Esophagus mucosa (tissue), 1 donor: Measurements from ENCODE around the gene RPUSD1. TPM values are rescaled to one million over a fixed set of nuclear protein-coding genes. Genes with fewer than 3 reads are reported as not detected.
"Not testable (repeated sequence)": the region's sequence is repeated elsewhere in the genome, so short reads cannot be mapped to it uniquely, and the experiment has no call there.

Experiments
- ATAC-seq: fragments of 200-7000 bp; cut with Tn5 transposase; one replicate; pipeline ENCODE4 v1.9.1; 2020
- total RNA-seq: library from RNA; stranded (reverse); gene quantifications from one replicate; pipeline ENCODE4 v1.2.4, GENCODE V29; 2023
- donor health status: DM: yes; HTN: yes; CAD: no.

Gene RPUSD1
- total RNA-seq, 1 donor from 2014 or later: 14.4 TPM

GRCh38 chr16:742894-743293 is 45.3 kb downstream of the RPUSD1 start:
- ATAC-seq: not testable (repeated sequence)

GRCh38 chr16:741986-742629 is 46.1 kb downstream of the RPUSD1 start:
- ATAC-seq: no peak

- ATAC-seq: peak; percentile 88
These were observed 47.2 kb downstream of the RPUSD1 start, which contains the start of gene CIAO3 for GRCh38 chr16:740764-741505. Gene CIAO3, minus strand, starts transcription at chr16:740997. Its CDS starts 12 bp downstream, at chr16:740985.

GRCh38 chr16:740459-740763 is 47.8 kb downstream of the RPUSD1 start:
- ATAC-seq: peak; percentile 39

GRCh38 chr16:739560-740458 is 48.4 kb downstream of the RPUSD1 start:
- ATAC-seq: peak; percentile 3

- no peak for ATAC-seq
These were observed 51.2 kb downstream of the RPUSD1 start for GRCh38 chr16:736936-737481.

GRCh38 chr16:735982-736453 is 52.2 kb downstream of the RPUSD1 start:
- no peak for ATAC-seq

- ATAC-seq: no peak
These were observed 53.0 kb downstream of the RPUSD1 start for GRCh38 chr16:734981-735881.

Other genes starting within 250 kb of the RPUSD1 start
- not detected for gene PRR35, start 228.0 kb downstream of the RPUSD1 start, total RNA-seq
- gene NHLRC4, start 221.4 kb downstream of the RPUSD1 start, total RNA-seq: 0.12 TPM
- gene PIGQ, start 218.4 kb downstream of the RPUSD1 start, total RNA-seq: 21.0 TPM
- gene RAB40C, start 198.3 kb downstream of the RPUSD1 start, total RNA-seq: 15.5 TPM
- 0.08 TPM for gene WFIKKN1, start 157.4 kb downstream of the RPUSD1 start, total RNA-seq
- 40.2 TPM for gene METTL26, start 152.1 kb downstream of the RPUSD1 start, total RNA-seq
- gene MCRIP2, start 146.6 kb downstream of the RPUSD1 start, total RNA-seq: 20.3 TPM
- gene WDR90, start 139.0 kb downstream of the RPUSD1 start, total RNA-seq: 17.9 TPM
- 58.7 TPM for gene RHOT2, start 120.2 kb downstream of the RPUSD1 start, total RNA-seq
- gene RHBDL1, start 112.7 kb downstream of the RPUSD1 start, total RNA-seq: 1.0 TPM
- 87.5 TPM for gene STUB1, start 108.0 kb downstream of the RPUSD1 start, total RNA-seq
- gene JMJD8, start 104.0 kb downstream of the RPUSD1 start, total RNA-seq: 31.7 TPM
- 7.4 TPM for gene WDR24, start 98.0 kb downstream of the RPUSD1 start, total RNA-seq
- gene FBXL16, start 82.6 kb downstream of the RPUSD1 start, total RNA-seq: 15.1 TPM
- 9.6 TPM for gene METRN, start 73.3 kb downstream of the RPUSD1 start, total RNA-seq
- gene ANTKMT, start 67.2 kb downstream of the RPUSD1 start, total RNA-seq: 24.1 TPM
- 0.40 TPM for gene CCDC78, start 61.9 kb downstream of the RPUSD1 start, total RNA-seq
- 2.7 TPM for gene HAGHL, start 61.3 kb downstream of the RPUSD1 start, total RNA-seq
- 18.1 TPM for gene CIAO3, start 47.4 kb downstream of the RPUSD1 start, total RNA-seq
- gene MSLN, start 27.6 kb downstream of the RPUSD1 start, total RNA-seq: 2.8 TPM
- 20.2 TPM for gene CHTF18, start 239 bp upstream of the RPUSD1 start, total RNA-seq
- not detected for gene GNG13, start 12.4 kb upstream of the RPUSD1 start, total RNA-seq
- 11.4 TPM for gene LMF1, start 182.6 kb upstream of the RPUSD1 start, total RNA-seq
- 0.16 TPM for gene SOX8, start 193.4 kb upstream of the RPUSD1 start, total RNA-seq